Caco-2 (cell line): ENCODE results near the gene PTK6. TPM values are rescaled to one million over a fixed set of nuclear protein-coding genes. Genes with fewer than 3 reads are reported as not detected.

ENCODE experiments used
- BruUV-seq: library from RNA; stranded (reverse); fragments of 400-500 nt; replicated peaks from 2 replicates; lab custom pipeline; 2021; lab: Mats Ljungman, UMichigan
- CTCF ChIA-PET: fragments of 300-600 bp; sonication (Branson Sonifier 250); formaldehyde crosslinking; loops from one replicate; lab custom pipeline; 2022; ENCODE audit warnings: antibody characterized with exemption; lab: Charles Lee
- POLR2A ChIA-PET: fragments of 300-600 bp; sonication (Branson Sonifier 250); formaldehyde crosslinking; loops from one replicate; lab custom pipeline; 2022; ENCODE audit warnings: antibody characterized with exemption; lab: Charles Lee
- DNase-seq, 2 experiments: peaks; one replicate each; pipeline versions ENCODE4 v3.0.0 to v3.0.0-alpha.2; 2020 to 2022
- H3K27me3 ChIP-seq: replicated peaks from 2 replicates; pipeline ENCODE4 v1.6.0; 2011; ENCODE audit warnings: low read length; ENCODE audit not compliant: control insufficient read depth, insufficient read depth
- H3K36me3 ChIP-seq: 2 replicates; pipeline ENCODE4 v1.5.1; 2011; ENCODE audit warnings: low read length; ENCODE audit not compliant: control insufficient read depth, insufficient read depth
- H3K4me1 ChIP-seq: fragments of 250-450 bp; sonication (Bioruptor Pico); 2 replicates; pipeline ENCODE4 v1.5.1; 2020; ENCODE audit warnings: mild to moderate bottlenecking
- H3K4me3 ChIP-seq: 2 replicates; pipeline ENCODE4 v1.5.1; 2011; ENCODE audit warnings: low read depth, mild to moderate bottlenecking, control low read depth, low read length
- H3K9me3 ChIP-seq: fragments of 250-450 bp; sonication (Bioruptor Pico); 2 replicates; pipeline ENCODE4 v1.5.1; 2020; ENCODE audit warnings: mild to moderate bottlenecking, moderate library complexity
- H3K27ac Mint-ChIP-seq: one replicate; pipeline ENCODE4 v1.8.0; 2022; ENCODE audit warnings: mixed read lengths; ENCODE audit not compliant: unreplicated experiment
- H3K27me3 Mint-ChIP-seq: one replicate; pipeline ENCODE4 v1.8.0; 2022; ENCODE audit warnings: mixed read lengths; ENCODE audit not compliant: insufficient read depth, unreplicated experiment
- H3K36me3 Mint-ChIP-seq: one replicate; pipeline ENCODE4 v1.8.0; 2022; ENCODE audit warnings: mild to moderate bottlenecking, mixed read lengths; ENCODE audit not compliant: insufficient read depth, unreplicated experiment
- H3K4me1 Mint-ChIP-seq: one replicate; pipeline ENCODE4 v1.8.0; 2022; ENCODE audit warnings: low read depth, mixed read lengths; ENCODE audit not compliant: unreplicated experiment
- H3K4me3 Mint-ChIP-seq: one replicate; pipeline ENCODE4 v1.8.0; 2022; ENCODE audit warnings: mild to moderate bottlenecking, moderate library complexity, mixed read lengths; ENCODE audit not compliant: unreplicated experiment
- H3K9me3 Mint-ChIP-seq: one replicate; pipeline ENCODE4 v1.8.0; 2022; ENCODE audit warnings: mixed read lengths; ENCODE audit not compliant: unreplicated experiment
- intact Hi-C: fragments of 100-400 bp; cut with micrococcal nuclease; formaldehyde crosslinking; loops from one replicate; pipeline ENCODE4 v1.10.0; 2022; ENCODE audit not compliant: unreplicated experiment
- total RNA-seq: library from RNA; stranded (reverse); gene quantifications from 2 replicates; pipeline ENCODE4 v1.2.3, GENCODE V29; 2022
- TF ChIP-seq, protein P1 (sequence below), 2 experiments: fragments of 200-600 bp in 1 of 2; IDR thresholded peaks; 1 replicate in 1 of 2; 2 replicates in 1 of 2; pipeline versions ENCODE4 v1.5.1 to v1.8.0; 2011 to 2022; ENCODE audit warnings: antibody characterized with exemption in 1 of 2, control low read depth in 1 of 2, inconsistent platforms in 1 of 2, low read depth in 1 of 2, low read length in 1 of 2, mild to moderate bottlenecking in 1 of 2, moderate library complexity in 1 of 2; ENCODE audit not compliant: insufficient read depth in 1 of 2, severe bottlenecking in 1 of 2, unreplicated experiment in 1 of 2

The PTK6 gene
- total RNA-seq, 1 experiment from 2014 or later = 0.64 TPM

DNA sequence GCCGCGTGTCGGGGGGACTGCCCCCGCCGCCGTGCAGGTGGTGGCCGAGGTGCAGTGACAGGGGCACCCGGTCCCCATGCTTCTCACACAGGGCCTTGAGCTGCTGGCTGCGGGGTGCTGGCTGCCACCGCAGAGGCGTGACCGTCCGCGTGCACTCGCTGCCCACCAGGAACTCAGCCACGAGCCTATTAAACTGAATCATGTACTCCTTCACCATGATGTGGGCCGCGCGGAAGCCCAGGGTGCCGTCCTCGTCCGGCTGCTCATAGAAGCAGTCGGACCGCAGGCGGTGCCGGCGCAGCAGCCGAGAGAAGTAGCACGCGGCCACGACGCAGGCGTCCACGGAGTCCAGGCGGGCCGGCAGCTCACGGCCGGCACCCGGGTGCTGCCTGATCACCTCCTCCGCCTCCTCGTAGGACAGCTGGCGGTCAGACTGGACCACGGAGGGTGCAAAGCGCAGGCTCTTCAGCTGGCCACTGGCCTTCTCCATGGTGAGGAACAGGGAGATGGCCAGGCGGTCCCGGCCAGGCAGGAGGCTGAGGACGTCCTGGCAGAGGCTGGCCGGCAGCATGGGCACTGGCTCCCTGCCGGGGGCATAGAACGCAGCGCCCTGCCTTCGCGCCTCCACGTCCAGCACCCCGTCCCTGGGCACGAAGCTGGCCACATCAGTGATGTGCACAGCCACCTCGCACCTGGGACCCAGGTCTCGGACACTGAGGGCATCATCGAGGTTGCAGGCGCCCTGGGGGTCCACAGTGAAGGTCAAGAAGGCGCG is 27.0 kb upstream of the PTK6 start:
- no peak for DNase-seq
- H3K4me3 ChIP-seq = no peak overlapping the region
- H3K27me3 ChIP-seq = no peaks in the 10 kb centered on the region
- Mint-ChIP-seq H3K27ac (no peak overlapping the region), H3K27me3 (no peaks in the 10 kb centered on the region), H3K36me3 (peaks cover 19% of the 10 kb centered on the region), H3K4me1 (no peaks in the 10 kb centered on the region), H3K9me3 (no peaks in the 10 kb centered on the region), H3K4me3 (no peak overlapping the region)
- BruUV-seq = no TSS peak
- ChIA-PET POLR2A (no interaction called here), CTCF (no interaction called here)
- TF ChIP-seq, protein P1, sequence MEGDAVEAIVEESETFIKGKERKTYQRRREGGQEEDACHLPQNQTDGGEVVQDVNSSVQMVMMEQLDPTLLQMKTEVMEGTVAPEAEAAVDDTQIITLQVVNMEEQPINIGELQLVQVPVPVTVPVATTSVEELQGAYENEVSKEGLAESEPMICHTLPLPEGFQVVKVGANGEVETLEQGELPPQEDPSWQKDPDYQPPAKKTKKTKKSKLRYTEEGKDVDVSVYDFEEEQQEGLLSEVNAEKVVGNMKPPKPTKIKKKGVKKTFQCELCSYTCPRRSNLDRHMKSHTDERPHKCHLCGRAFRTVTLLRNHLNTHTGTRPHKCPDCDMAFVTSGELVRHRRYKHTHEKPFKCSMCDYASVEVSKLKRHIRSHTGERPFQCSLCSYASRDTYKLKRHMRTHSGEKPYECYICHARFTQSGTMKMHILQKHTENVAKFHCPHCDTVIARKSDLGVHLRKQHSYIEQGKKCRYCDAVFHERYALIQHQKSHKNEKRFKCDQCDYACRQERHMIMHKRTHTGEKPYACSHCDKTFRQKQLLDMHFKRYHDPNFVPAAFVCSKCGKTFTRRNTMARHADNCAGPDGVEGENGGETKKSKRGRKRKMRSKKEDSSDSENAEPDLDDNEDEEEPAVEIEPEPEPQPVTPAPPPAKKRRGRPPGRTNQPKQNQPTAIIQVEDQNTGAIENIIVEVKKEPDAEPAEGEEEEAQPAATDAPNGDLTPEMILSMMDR (IDR thresholded peaks at IDR 0.05; ENCODE audit: insufficient read depth in 1 of 2, low read depth in 1 of 2, low read length in 1 of 2, severe bottlenecking in 1 of 2, unreplicated experiment in 1 of 2) = no peak
- no peaks in the 10 kb centered on the region for H3K4me1 ChIP-seq
- intact Hi-C loops = no loop called here
- no peaks in the 10 kb centered on the region for H3K36me3 ChIP-seq
- H3K9me3 ChIP-seq = peaks cover 5% of the 10 kb centered on the region; the same call in 1 of the 2 replicates

DNA sequence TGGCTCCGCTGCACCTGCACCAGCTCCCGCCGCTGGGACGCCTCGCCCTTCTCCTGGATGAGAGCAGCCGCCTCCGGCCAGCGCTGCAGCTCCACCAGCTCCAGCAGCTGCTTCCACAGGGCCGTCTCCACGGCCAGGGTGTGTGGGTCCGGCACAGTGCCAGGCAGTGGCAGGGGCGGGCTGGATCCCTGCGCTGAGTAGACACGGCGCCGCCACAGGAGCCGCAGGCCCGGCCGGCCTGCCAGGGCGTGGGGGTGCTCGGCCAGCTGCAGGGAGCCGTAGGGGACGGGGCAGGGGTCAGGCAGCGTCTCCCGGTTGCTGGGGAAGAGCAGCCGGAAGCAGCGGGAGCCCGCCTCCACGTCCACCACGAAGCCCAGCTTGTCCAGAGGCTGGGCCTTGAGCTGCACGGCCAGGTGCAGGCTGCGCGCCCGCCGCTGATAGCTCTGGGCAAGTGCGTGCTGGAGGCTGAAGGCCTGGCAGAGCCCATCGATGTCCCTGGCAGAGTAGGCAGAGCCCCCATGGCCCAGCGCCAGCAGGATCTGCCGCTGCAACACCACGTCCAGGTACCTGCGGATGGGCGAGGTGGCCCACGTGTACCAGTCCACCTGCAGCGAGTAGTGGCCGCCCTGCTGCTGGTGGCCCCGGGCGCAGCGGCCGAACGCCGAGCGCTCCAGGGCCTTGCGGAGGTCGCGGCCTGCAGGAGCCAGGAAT is 26.2 kb upstream of the PTK6 start:
- H3K9me3 ChIP-seq = peaks cover 5% of the 10 kb centered on the region; the same call in 1 of the 2 replicates
- ChIA-PET CTCF (interaction anchor here (0.8 to 1.4 kb wide), 2 partner anchors 10 to 79 kb away, joined by 3 read pairs; partner anchors contain the start of gene HELZ2), POLR2A (no interaction called here)
- Mint-ChIP-seq H3K9me3 (no peaks in the 10 kb centered on the region), H3K36me3 (peaks cover 15% of the 10 kb centered on the region), H3K27ac (no peak overlapping the region), H3K27me3 (no peaks in the 10 kb centered on the region), H3K4me1 (no peaks in the 10 kb centered on the region), H3K4me3 (no peak overlapping the region)
- no peaks in the 10 kb centered on the region for H3K36me3 ChIP-seq
- TF ChIP-seq, protein P1 (IDR thresholded peaks at IDR 0.05; ENCODE audit: insufficient read depth in 1 of 2, low read depth in 1 of 2, low read length in 1 of 2, severe bottlenecking in 1 of 2, unreplicated experiment in 1 of 2) = no peak
- H3K4me1 ChIP-seq = no peaks in the 10 kb centered on the region; the same call in 1 of the 2 replicates
- no peak for DNase-seq
- no peak overlapping the region for H3K4me3 ChIP-seq
- H3K27me3 ChIP-seq = no peaks in the 10 kb centered on the region
- no TSS peak for BruUV-seq
- intact Hi-C loops = no loop called here

DNA sequence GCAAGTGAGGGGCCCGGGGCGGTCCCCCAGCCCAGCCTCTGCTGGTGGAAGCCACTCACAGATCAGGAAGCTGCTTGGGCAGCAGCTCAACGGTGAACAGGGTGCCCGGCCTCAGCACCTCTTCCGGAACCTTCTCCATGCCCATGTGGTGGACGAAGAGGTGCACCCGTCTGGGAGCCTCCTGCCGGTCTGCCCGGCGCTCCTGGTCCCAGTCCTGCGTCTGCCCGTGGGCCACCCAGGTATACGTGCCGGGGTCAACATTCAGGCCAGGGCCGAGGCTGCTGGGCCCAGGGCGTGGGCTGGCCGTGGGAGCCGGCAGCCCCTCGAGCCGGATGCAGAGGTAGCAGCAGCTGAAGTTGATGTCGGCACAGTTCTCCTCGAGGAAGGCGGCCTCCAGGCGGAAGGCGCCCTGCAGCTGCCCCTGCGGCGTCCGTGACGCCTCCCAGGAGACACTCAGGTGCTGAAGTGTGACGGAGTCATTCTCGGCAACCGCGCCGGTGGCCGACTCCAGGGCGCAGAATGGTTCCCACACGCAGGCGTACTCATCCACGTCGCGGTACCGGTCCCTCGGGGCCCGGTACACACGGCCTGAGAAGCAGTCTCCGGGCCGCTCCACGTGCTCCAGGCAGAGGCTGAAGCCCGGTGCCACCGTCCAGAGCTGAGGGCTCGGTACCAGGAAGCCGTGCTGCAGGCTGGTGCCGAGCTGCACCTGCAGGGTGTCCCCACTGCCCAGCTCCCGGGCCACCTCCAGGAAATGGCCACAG is 25.5 kb upstream of the PTK6 start:
- H3K36me3 Mint-ChIP-seq = peaks cover 15% of the 10 kb centered on the region
- H3K4me1 Mint-ChIP-seq = no peaks in the 10 kb centered on the region
- no TSS peak for BruUV-seq
- H3K27ac Mint-ChIP-seq = no peak overlapping the region
- no peak for DNase-seq
- TF ChIP-seq, protein P1 (IDR thresholded peaks at IDR 0.05; ENCODE audit: insufficient read depth in 1 of 2, low read depth in 1 of 2, low read length in 1 of 2, severe bottlenecking in 1 of 2, unreplicated experiment in 1 of 2) = no peak
- H3K9me3 Mint-ChIP-seq = no peaks in the 10 kb centered on the region
- ChIA-PET POLR2A (interaction anchor here (0.5 to 0.9 kb wide), 2 partner anchors 12 to 29 kb away, joined by 3 read pairs; no protein-coding TSS in a partner anchor), CTCF (interaction anchor here (0.8 to 1.4 kb wide), 2 partner anchors 11 to 79 kb away, joined by 3 read pairs; partner anchors contain the start of gene HELZ2)
- no peak overlapping the region for H3K4me3 ChIP-seq
- peaks cover 5% of the 10 kb centered on the region; the same call in 1 of the 2 replicates for H3K9me3 ChIP-seq
- H3K27me3 Mint-ChIP-seq = no peaks in the 10 kb centered on the region
- no peaks in the 10 kb centered on the region for H3K36me3 ChIP-seq
- H3K4me1 ChIP-seq = no peaks in the 10 kb centered on the region; the same call in 1 of the 2 replicates
- intact Hi-C loops = no loop called here
- no peak overlapping the region for H3K4me3 Mint-ChIP-seq
- no peaks in the 10 kb centered on the region for H3K27me3 ChIP-seq
